GM18505 (cell line): Measurements from ENCODE around the gene ANO9.
"Not testable (repeated sequence)": the region's sequence is repeated elsewhere in the genome, so short reads cannot be mapped to it uniquely, and the experiment has no call there.

ENCODE experiments used
- ATAC-seq: cut with Tn5 transposase; IDR thresholded peaks from one replicate; pipeline ENCODE4 v1.9.1; 2021; ENCODE audit not compliant: unreplicated experiment
- POLR2A ChIP-seq: IDR thresholded peaks from 4 replicates; pipeline ENCODE4 v1.6.1; 2011; ENCODE audit warnings: borderline replicate concordance; ENCODE audit not compliant: insufficient read depth, insufficient read length; ENCODE audit errors: extremely low read depth

Gene ANO9

GRCh38 chr11:394858-395655, 46.8 kb downstream of the ANO9 start:
- TF ChIP-seq POLR2A, result no peak
- ATAC-seq, result no peak

GRCh38 chr11:394034-394857, 47.6 kb downstream of the ANO9 start, which contains the start of gene PKP3:
Gene PKP3, plus strand, starts transcription at chr11:394209. Its CDS starts 84 bp downstream, at chr11:394293.
- TF ChIP-seq POLR2A, result no peak
- ATAC-seq, result no peak

- no peak for TF ChIP-seq POLR2A
- ATAC-seq, result no peak
These were observed 48.4 kb downstream of the ANO9 start for GRCh38 chr11:393219-394033.

- no peak for ATAC-seq
These were observed 49.6 kb downstream of the ANO9 start for GRCh38 chr11:392102-392777.

GRCh38 chr11:391117-392017, 50.4 kb downstream of the ANO9 start:
- no peak for ATAC-seq
- TF ChIP-seq POLR2A, result no peak

More at GRCh38 chr11:392102-392777, 49.6 kb downstream of the ANO9 start:
- no peak for TF ChIP-seq POLR2A

GRCh38 chr11:390175-390574, 51.6 kb downstream of the ANO9 start:
- ATAC-seq, result no peak
- no peak for TF ChIP-seq POLR2A

- ATAC-seq, result not testable (repeated sequence)
These were observed 52.4 kb downstream of the ANO9 start for GRCh38 chr11:389369-389768.

DNA sequence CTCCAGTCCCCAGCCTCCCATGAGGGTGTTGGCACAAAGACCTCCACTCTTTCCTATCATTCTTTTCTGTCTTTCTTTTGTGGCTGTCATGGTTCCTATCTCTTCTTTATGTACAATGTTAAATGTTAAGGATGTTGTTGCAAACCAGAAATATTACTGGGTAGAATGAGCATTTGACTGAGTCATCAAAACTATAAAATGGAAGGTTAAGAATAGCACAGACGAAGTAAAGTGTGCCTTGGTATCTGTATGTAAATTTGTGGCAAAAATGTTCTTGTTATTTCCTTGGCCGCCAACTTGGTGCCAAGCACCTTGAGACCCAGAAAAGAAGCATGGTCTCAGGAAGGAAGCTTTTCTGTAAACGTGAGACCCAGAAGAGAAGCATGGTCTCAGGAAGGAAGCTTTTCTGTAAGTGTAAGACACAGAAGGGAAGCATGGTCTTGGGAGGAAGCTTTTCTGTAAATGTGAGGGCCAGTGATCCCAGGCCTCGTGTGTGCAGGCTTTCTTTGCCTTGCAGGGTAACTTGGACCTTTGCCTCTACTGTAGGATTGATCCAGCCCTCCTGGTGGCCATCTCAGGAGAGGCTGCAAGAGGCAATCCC, 54.5 kb downstream of the ANO9 start:
- no peak for TF ChIP-seq POLR2A
- no peak for ATAC-seq

DNA sequence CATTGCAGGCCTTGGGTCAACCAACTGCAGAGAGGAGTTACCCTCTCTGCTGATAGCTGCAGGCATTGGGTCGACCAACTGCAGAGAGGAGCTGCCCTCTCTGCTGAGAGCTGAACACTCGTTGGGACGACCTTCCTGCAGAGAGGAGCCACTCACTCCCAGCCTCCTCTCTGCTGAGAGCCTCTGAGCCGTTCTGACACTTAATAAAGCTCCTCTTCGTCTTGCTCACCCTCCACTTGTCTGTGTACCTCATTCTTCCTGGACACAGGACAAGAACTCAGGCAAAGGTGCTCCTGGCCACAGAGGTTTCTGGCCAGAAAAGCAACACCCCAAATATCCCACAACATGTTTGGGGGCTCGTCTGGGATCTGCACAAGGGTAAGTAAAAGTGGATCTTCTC, 55.3 kb downstream of the ANO9 start:
- TF ChIP-seq POLR2A, result no peak
- no peak for ATAC-seq

- ATAC-seq, result no peak
- TF ChIP-seq POLR2A, result no peak
These were observed 56.0 kb downstream of the ANO9 start for GRCh38 chr11:385594-386351.

DNA sequence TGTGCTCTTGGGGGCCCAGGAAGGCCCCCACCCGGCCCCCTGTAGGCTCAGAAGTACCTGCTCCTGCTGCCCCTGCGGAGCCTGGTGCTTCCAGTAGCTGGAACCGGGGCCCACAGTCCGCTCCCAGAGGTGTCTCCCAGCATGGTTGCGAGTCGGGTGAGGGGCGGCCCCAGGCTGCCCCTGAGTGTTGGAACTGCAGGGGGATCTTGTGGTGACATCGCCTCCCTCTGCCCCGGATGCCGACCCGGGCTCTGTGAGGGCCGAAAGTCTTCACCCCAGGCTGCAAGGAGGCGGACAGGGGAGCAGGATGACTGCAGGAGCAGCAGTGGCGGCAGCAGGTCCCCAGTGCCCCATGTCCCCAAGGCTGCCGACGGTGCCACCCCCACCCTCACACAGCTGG, 57.3 kb downstream of the ANO9 start:
- no peak for TF ChIP-seq POLR2A
- ATAC-seq, result no peak
